Measurements from ENCODE around the gene GPNMB.
A peak's percentile ranks its signal among the peaks of the same experiment; 100 is the strongest.
"Not testable (repeated sequence)": the region's sequence is repeated elsewhere in the genome, so short reads cannot be mapped to it uniquely, and the experiment has no call there.

The GPNMB gene

DNA sequence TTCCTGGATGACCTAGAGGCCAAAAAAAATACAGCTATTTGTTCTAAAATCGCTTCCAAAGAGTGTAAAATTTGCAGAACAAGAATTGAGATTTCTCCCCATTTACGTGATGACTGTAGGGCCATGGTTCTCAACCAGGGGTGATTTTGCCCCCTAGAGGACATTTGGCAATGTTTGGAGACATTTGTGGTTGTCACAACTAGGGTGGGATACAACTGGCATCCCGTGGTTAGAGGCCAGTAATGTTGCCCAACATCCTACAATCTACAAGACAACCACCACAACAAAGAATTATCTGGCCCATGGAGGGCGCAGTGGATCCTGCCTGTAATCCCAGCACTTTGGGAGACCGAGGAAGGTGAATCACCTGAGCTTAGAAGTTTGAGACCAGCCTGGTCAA lies 29.8 kb downstream of the GPNMB start:
- peak; percentile 18 for DNase-seq

DNA sequence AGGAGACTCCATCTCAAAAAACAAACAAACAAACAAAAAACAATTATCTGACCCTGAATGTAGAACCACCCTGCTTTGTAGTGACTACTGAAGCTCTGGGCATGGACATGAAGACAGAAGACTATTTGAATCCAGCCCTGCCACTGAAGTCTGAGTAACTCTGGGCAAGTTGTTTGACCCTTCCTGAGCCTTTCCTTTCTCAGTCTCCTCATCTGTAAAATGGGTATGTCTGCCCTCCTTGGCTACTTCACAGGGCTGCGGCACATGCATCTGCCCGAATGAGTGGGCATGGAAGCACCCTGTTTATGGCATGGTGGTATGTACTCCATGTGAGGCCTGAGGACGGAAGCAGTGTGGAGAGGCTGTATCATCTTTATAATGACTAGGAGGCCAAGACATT lies 30.4 kb downstream of the GPNMB start:
- DNase-seq: no peak

DNA sequence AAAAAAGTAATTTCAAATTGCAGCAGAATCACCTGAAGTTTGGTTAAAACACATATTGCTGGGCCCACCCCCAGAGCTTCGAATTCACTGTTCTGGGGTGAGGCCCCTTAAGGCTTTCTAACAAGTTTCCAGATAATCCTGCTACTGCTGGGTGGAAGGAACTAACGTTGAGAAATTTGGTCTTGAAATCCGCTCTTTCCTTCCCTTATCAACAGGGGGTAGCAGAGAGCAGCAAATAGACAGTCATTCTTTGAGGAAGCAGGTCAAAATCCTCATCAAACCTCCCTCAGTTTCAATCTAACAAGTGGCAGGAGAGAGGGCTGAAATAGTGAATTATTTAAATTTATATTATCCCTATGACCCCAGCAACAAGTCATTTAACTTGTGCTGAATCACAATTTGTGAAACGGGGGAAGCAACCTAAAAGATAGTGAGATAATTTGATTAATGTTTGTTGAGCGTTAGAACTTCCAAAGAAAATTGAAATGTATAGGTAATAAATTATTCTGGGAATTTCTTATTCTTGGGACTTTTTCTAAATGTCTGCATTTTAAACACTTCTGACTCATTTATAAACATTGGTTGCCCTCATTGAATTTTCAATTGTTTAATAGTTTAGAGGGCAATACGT lies 30.9 kb downstream of the GPNMB start:
- peak; percentile 63 for DNase-seq

DNA sequence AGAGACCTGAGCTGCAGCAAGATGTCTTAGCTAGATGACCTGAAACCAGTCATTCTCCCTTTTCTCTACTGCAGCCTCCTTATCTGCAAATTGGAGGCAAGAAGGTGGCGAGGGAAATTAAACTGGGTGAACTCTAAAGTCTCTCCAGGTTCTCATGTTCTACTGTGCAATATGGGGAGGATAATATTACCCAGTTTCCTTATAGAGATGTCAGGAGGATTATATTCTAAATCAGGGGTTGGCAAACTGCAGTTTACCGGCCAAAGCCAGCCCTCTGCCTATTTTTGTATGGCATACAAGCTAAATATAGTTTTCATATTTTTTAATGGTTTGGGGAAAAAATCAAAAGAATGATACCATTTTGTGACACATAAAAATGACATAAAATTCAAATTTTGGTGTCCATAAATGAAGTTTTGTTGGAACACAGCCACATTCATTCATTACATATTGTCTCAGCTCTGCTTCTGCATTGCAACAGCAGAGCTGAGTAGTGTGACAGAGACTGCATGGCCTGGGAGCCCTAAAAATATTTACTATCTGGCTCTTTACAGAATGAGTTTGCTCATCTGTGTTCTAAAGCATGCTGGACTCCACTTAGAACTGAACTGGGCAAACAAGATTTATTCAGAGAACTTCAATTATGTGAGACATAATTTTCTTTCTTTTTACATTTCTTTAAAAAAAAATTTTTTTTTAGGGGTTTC lies 33.4 kb downstream of the GPNMB start:
- DNase-seq: no peak

DNA sequence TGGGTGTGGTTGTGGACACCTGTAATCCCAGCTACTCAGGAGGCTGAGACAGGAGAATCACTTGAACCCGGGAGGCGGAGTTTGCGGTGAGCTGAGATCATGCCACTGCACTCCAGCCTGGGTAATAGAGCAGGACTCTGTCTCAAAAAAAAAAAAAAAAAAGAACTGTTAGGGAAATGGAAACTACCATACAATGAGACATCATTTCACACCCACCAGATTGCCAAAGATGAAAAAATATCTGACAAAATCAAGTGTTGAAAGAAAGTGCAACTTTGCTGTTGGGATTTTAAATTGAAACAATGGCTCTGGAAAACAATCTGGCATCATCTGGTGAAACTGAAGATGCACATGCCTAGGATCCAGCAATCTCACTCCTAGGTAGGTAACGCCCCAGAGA lies 36.5 kb downstream of the GPNMB start:
- no peak for DNase-seq

DNA sequence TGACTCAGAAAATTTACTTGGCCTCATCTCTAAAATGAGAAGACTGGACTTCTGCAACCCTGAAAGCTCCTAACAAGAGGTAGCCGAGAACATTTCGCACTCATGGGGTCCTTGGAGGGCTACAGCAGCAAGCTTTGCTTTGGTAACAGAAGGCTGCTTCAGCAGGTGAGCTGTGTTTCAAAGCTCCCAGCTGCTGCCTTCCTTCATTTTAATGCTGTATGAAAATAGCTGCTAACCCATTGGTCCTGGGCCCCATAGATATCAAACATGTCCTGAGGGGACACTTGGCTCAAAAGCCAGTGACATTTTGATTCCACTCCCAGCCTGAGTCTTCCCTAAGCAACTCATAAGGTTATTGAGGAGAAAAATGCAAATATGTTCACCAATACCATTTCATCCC lies 38.3 kb downstream of the GPNMB start:
- no peak for DNase-seq

DNA sequence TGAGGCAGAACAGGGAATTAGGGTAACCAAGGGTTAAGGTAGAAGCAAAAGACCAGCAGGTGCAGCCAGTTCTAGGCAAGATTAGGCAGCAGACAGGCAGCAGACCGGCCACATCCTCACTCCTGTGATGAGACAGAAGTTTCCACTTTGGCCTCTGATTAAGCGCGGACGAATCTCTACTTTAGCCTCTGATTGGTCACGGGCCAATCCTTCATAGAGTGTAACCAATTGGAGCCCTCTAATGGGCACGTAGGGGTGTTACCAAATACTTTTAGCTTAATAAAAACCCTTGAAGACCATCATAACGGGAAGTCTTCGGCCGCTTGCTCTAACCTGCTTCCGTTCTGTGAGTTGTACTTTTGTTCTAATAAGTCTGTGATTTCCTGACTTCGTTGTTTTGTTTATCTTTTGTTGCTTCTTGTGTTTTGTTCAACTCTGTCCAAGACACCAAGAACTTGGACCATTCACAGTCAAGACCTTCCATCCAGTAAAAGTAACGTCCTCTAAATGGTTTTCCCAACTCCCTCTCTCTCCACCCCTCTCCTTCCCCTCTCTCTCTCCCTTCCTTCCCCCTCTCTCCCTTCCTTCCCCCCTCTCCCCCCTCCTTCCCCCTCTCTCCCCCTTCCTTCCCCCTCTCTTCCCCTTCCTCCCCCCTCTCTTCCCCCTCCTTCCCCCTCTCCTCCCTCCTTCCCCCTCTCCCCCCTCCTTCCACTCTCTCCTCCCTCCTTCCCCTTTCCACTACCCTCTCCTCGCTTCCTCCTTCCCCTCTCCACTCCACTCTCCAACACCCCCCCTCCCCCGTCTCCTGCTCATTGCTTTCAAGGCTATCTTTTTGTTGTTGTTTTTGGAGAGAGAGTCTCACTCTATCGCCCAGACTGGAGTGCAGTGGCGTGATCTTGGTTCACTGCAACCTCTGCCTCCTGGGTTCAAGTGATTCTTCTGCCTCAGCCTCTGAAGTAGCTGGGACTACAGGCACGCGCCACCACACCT lies 39.4 kb downstream of the GPNMB start:
- DNase-seq: no peak

DNA sequence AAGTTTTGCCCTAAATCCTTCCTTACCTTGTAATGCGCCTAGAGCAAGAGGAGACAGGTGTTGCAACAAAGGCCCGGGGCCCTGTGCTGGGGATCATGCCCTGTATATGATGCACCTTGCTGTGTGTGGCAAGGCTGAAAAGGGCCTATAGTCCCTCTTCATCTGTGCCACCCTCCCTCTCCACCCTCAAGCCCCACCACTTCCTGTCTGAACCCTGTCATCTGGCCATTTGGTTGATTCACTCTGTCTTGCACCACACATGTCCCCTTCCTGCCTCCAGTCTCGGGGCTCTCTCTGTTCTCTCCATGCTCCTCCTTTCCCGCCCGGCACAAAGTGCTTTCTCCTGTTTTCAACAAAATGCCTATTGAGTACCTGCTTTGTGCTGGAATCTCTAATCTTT lies 41.0 kb downstream of the GPNMB start:
- no peak for DNase-seq

DNA sequence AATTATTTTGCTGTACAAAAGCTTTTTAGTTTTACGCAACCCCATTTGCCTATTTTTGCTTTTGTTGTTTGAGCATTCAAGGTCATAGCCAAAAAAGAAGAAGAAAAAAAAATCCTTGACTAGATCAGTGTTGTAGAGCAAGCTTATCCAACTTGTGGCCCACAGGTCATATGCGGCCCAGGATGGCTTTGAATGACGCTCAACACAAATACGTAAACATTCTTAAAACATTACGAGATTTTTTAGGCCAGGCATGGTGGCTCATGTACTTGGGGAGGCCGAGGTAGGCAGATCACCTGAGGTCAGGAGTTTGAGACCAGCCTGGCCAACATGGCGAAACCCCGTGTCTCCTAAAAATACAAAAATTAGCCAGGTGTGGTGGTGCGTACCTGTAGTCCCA lies 44.4 kb downstream of the GPNMB start:
- no peak for DNase-seq

DNA sequence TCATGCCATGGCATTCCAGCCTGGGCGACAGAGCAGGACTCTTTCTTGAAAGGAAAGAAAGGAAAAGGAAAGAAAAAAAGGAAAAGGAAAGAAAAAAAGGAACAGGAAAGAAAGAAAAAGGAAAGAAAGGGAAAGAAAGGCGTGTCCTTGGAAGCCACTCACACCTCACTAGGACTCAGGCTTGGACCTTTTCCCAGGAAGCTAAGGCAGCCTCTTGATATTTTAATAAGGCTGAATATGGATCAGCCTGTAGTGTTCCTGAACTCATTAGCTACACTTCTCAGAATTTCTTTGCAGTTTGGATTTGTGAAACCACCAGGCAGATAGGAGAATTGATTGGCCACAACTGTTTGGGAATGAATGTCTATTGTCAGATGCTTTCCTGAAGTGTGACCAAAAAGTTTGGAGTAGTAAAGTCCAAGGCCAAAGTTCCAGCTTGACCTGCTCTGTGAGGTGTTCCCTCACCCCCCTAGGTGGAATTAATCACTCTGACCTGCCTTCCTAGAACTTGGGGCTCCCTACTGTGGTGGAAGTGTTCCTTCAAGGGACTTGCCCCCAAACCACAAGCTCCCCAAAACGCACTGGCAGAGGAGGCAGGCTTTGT lies 45.5 kb downstream of the GPNMB start:
- no peak for DNase-seq

DNA sequence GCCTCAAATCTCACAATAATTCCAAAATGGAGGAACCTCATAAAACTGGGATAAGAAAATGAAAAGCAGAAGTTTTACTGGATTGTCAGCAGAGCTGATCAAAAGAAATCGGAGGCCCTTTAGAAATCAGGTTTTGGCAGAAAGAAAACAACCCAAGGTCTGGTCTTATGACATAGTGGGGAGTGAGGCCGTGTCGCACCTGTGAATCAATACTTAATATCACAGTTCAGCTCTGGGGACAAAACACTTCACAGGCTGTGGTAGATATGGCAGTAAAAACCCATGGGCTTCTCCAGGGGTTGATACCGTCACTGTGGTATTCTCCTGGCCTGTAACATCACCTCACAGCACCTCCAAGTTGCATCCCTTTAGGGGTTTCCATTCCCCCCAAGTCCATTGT lies 46.0 kb downstream of the GPNMB start:
- DNase-seq: no peak

DNA sequence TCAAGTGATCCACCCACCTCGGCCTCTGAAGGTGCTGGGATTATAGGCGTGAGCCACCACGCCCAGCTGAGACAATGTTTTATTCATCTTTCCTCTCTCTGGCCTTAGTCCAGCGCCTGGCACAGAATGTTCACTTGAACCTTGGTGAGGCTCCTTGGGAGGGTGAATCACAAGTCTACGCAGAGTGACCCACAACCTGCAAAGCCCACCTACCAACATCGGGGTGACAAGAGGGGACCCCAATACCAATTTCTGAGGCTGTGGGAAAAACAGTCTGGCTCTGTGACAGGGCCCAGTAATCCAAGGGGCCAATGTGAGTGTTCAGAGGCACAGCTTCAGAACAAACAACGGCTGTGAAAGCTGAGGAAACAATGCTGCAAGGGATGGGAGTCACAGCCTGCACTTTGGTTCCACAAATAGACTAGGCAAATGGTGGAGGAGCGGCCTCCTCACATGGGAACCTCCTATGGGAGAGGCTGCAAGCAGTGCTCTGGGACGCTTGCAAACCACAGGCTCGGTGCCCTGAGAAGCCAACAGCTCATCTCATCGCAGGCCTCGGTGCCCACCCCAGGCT lies 47.0 kb downstream of the GPNMB start:
- no peak for DNase-seq

DNA sequence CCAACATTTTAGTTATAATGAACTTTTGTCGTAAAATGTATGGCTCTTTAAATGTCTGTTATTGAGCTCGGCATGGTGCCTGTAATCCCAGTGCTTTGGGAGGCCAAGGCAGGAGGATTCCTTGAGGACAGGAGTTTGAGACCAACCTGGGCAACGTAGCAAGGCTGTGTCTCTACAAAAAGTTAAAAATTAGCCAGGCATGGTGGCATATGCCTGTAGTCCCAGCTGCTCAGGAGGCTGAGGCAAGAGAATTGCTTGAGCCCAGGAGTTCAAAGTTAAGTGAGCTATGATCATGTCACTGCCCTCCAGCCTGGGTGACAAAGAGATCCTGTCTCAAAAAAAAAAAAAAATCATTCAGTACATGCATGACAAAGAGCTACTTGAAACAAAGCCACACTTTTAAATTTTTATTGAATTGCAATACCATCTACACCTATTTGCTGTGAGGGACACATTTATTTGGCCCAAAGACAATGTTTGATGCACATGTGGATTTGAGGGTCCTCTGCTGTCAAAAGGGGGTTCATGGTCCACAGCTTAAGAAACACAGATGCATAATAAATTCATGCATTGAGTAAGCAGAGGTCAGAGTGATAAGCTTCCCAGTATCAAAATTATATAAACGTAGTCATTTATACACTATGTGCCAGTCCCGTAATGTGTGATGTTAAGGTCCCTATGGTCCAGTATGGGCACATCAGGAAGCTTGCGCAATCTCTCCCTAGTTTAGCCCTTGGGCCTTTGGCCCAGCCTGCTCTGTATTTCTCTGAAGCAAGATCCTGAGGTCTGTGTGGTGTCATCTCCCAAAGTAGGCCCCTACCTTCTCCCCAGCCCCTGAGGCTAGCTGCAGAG lies 48.2 kb downstream of the GPNMB start:
- DNase-seq: no peak

DNA sequence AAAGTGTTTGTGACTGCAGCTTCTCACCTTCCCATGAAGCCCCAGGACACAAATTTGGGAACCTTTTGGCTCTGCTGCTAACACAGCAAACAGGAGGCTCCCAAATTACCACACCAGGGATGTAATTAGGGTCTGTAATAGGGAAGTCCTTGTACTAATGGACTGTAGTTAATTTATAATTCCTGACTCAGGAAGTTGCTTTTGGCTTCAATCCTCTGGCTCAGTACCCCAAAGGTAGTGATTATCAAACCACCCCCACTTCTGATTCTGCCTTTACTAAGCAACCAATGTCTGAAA lies 48.8 kb downstream of the GPNMB start:
- DNase-seq: no peak

DNA sequence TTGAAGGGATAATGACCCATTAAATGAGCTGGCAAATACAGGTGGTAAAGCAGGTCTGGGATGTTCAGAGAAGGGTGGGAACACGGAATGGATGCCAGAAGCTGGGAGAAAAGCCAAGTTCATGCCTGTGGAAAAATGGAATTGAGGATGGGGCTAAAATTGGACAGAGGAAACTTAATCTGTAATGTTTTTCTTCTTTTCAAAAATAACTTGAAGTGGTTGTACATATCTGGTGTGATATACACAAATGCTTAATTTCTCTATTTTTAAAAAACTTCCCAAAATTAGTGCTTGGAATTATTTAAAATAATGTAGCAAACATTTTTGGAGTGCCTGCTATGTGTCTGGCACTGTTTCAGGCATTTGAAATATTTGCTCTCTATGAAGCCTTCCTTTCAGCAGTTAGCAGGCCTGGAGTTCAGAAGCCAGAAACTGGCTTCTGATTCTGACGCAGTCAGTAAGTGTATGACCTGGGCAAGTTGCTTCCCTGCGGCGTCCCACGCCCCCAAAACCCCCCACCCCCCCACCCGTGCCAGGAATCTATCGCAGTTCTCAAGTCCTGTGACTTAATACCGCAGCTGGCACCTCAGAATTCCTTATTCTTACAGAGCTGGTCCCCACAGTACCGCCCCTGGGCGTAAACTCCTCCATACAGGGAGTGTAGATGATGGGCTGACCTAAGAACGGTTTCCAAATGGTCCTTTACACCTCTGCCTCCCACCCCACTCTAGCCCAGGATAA lies 51.7 kb downstream of the GPNMB start:
- peak; percentile 73 for DNase-seq

DNA sequence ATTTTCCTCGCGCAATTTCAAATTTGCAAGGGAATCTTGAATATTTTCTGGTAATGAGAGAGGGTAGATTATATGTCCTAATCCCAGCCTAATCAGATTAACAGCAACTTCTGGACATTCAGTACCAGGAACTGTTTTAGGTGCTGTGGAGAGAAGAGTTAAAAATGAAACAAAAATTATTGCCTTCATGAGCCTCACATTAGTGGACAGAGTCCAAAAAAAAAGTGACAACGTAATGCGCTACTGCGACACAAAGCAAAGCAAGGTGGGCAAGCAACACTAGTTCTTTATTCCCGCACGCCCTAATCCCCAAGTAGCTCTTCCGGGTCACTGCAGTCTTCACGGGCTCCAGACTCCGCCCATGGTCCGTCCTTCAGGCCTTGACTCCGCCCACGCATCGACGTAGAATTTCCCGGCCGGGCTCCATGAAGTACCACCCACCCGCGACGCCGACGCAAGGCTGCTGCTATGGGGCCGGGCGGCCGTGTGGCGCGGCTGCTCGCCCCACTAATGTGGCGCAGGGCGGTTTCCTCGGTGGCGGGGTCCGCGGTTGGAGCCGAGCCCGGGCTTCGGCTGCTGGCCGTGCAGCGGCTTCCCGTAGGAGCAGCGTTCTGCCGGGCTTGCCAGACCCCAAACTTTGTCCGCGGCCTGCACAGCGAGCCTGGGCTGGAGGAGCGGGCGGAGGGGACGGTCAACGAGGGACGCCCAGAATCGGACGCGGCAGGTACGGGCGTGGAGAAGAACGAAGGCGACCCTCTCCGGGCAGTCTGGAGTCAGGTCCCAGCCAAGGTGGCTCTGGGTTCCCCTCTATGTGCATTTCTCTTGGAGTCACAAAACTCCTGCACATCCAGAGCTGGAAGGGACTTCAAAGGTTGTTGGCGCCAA lies 52.6 kb downstream of the GPNMB start, which contains the start of gene MALSU1:
Gene MALSU1 (plus strand): TSS at position 455 of the 885 bp plus-strand sequence. CDS start 14 bp downstream, at position 469.
- DNase-seq: peak; percentile 96

DNA sequence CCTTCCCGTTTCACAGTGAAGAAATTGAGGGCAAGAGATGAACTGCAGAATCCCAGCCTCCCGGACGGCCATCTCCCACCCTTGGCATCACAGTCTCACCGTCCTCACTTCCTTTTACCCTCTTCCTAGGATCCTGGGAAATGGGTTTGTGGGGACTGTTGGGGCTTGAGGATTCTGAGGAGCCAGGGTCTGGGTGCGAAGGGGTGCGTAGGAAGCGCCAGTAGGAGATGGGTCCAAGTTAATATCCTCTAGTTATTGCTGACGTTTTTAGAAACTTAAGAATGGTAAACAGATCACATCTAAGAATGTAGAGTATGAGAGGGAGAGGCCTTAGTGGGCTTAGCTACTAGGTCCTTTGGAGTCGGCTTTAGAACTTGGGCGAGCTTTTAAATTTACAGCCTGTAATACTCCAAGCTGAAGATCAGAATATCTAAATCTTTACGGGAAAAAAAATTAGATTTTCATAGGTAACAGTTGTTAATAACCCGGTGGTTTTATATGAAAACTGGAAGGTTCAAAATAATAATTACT lies 53.3 kb downstream of the GPNMB start:
- no peak for DNase-seq

DNA sequence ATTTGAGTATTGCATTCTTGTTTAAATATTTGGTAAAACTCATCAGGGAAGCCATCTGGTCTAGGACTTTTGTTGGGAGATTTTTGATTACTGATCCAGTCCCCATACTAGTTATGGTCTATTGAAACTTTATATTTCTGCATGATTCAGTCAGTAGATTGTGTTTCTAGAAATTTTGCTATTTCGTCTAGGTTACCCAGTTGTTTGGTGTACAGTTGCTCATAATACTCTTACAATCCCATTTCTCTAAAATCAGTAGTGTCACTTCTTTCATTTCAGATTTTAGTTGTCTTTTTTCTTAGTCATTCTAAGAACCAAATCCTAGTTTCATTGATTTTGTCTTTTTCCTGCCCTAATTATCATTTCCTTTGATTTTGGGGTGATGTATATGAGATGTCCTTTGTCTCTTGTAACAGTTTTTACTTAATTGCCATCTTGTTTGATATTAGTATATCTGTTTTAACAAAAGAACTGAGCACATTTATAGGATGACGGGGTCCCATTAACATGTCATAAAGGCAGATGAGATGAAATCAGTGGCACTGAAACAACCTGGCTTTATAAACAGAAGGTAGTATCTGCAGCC lies 60.5 kb downstream of the GPNMB start:
- DNase-seq: no peak

DNA sequence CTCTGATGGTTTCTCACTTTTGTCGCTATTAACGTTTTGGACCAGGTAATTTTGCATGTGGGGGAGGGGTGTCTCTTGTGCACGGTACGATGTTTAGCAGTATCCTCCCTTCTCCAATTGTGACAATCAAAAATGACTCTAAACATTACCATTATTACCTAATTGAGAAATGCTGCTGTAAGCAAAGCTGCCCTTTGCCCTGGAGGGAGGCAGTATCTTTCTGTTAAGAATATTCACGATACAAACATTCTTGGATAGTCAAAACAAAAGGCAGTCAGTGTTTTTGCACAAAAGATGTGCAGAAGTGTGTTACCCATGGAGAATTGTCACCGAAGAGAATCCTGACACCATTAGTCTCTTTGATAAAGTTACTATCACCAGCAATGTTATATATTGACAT lies 62.2 kb downstream of the GPNMB start:
- DNase-seq: no peak

DNA sequence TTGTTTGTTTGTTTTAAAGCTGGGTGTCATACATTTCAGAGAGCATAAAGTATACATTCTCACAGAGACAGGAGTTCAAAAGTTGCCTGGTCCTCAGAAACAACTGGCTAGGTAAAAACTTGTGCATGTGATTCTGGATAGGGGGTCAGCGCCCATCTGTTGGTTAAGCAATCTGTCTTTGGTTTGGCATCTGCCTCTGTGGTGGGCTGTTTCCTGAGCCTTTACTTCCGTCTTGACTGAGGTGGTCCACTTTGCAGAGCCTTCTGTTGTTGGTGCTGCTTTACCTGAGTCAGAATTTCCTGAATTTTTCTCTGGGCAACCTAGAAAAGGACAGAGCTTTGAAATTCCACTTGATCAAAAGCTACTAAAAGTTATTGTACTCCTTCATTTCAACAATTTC lies 65.6 kb downstream of the GPNMB start:
- DNase-seq: not testable (repeated sequence)

Measured in fibroblast of skin of right quadriceps (primary cell).